ENCODE data around the gene THSD7A.

Gene THSD7A

GRCh38 chr7:11817111-11817740 lies 14.8 kb downstream of the THSD7A start:
- H3K4me3 ChIP-seq (ENCODE audit: low read depth, low read length): no peak overlapping the region
- DNase-seq (ENCODE audit: low read depth): no peak
- no peak for TF ChIP-seq CTCF (IDR thresholded peaks at IDR 0.05; ENCODE audit: insufficient read depth, low read depth, low read length, missing control alignments)

GRCh38 chr7:11811709-11812108 lies 20.3 kb downstream of the THSD7A start:
- H3K4me3 ChIP-seq (ENCODE audit: low read depth, low read length): no peak overlapping the region
- no peak for TF ChIP-seq CTCF (IDR thresholded peaks at IDR 0.05; ENCODE audit: insufficient read depth, low read depth, low read length, missing control alignments)
- DNase-seq (ENCODE audit: low read depth): no peak

DNA sequence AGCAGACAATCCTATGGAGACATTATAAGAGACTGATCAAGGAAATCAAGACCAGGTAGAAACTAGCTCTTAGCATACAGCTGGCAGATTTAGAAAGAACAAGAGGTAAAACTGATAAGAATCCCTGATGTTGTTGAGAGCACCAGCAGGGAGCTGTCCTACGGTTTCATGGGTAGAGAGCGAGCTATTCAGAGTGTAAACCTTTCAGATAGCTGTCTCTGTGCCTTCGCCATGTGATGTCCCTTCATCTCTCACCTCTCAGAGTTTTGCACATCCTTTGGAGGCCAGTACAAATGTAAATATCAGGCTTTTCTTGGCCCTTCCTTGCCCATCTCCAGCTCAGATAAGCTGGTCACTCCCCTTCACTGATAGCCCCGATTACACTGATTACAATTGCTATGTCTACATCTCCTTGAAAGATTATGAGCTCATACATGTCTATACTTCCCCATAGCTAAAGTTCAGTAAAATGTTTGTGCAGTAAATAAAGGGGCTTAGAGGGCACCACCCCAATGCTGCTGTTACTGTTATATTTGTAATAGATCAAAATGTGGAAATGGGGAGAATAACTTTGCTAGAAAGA lies 21.9 kb downstream of the THSD7A start:
- no peak for TF ChIP-seq CTCF (IDR thresholded peaks at IDR 0.05; ENCODE audit: insufficient read depth, low read depth, low read length, missing control alignments)
- no peak overlapping the region for H3K4me3 ChIP-seq (ENCODE audit: low read depth, low read length)
- no peak for DNase-seq (ENCODE audit: low read depth)

DNA sequence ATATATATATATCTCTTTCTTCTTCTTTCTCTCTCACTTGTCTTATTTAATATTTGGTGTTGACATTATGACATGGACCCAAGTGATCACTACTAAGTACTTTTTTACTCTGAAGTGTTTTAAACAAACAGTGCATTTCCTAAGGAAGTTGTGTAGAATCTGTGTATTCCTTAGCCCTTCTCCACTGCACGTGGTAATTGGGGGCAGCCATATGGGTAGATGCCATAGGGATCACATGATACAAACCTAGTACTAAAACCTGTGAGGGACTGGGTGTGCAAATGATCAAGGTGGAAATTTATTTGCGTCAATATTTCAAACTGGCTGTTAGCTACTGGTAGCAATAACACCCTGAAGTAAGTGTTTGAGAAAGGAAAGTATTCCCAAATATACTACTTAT lies 25.0 kb downstream of the THSD7A start:
- TF ChIP-seq CTCF (IDR thresholded peaks at IDR 0.05; ENCODE audit: insufficient read depth, low read depth, low read length, missing control alignments): no peak
- DNase-seq (ENCODE audit: low read depth): no peak
- H3K4me3 ChIP-seq (ENCODE audit: low read depth, low read length): no peak overlapping the region

DNA sequence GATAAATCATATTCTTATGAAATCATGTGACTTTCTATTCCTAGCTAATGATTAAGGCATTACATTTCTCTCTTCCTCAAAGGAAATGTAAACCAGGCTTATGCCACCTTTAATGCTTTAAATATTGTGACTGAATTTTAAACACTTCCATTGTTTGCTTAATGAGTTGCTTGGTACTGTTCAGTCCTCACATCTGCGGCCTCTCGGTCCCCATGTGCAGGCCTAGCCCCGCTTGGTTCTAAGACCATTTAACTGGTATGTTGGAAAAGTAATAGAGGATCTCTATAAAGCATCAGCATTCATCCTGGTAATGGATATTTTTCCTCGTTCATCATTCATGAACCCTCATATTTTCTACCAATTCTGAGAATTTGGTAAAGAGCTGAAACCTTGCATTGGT lies 27.4 kb downstream of the THSD7A start:
- no peak for TF ChIP-seq CTCF (IDR thresholded peaks at IDR 0.05; ENCODE audit: insufficient read depth, low read depth, low read length, missing control alignments)
- no peak overlapping the region for H3K4me3 ChIP-seq (ENCODE audit: low read depth, low read length)
- DNase-seq (ENCODE audit: low read depth): no peak

GRCh38 chr7:11795231-11795630 lies 36.8 kb downstream of the THSD7A start:
- no peak for DNase-seq (ENCODE audit: low read depth)
- TF ChIP-seq CTCF (IDR thresholded peaks at IDR 0.05; ENCODE audit: insufficient read depth, low read depth, low read length, missing control alignments): no peak
- no peak overlapping the region for H3K4me3 ChIP-seq (ENCODE audit: low read depth, low read length)

GRCh38 chr7:11792166-11792565 lies 39.8 kb downstream of the THSD7A start:
- no peak overlapping the region for H3K4me3 ChIP-seq (ENCODE audit: low read depth, low read length)
- TF ChIP-seq CTCF (IDR thresholded peaks at IDR 0.05; ENCODE audit: insufficient read depth, low read depth, low read length, missing control alignments): no peak
- DNase-seq (ENCODE audit: low read depth): no peak

All from GM12865 (cell line).